ENCODE data around the gene CD164L2.
"Not testable (repeated sequence)": the region's sequence is repeated elsewhere in the genome, so short reads cannot be mapped to it uniquely, and the experiment has no call there.

The CD164L2 gene

GRCh38 chr1:27414091-27414490, 31.0 kb upstream of the CD164L2 start:
- Histone ChIP-seq H3K9me3 (ENCODE audit: low read length) (no peaks in the 10 kb centered on the region), H3K36me3 (ENCODE audit: insufficient read depth, low read length) (peaks cover 88% of the 10 kb centered on the region), H3K4me3 (ENCODE audit: low read length) (no peak overlapping the region), H3K4me1 (ENCODE audit: insufficient read depth, low read length) (peaks cover 3% of the 10 kb centered on the region), H2AFZ (ENCODE audit: low read depth, low read length) (no peak overlapping the region), H3K27me3 (ENCODE audit: insufficient read depth, low read length) (no peaks in the 10 kb centered on the region)

GRCh38 chr1:27413004-27413403, 29.9 kb upstream of the CD164L2 start:
- Histone ChIP-seq H2AFZ (ENCODE audit: low read depth, low read length) (no peak overlapping the region), H3K27me3 (ENCODE audit: insufficient read depth, low read length) (no peaks in the 10 kb centered on the region), H3K9me3 (ENCODE audit: low read length) (no peaks in the 10 kb centered on the region), H3K36me3 (ENCODE audit: insufficient read depth, low read length) (peaks cover 91% of the 10 kb centered on the region), H3K4me3 (ENCODE audit: low read length) (no peak overlapping the region), H3K4me1 (ENCODE audit: insufficient read depth, low read length) (no peaks in the 10 kb centered on the region)

GRCh38 chr1:27412502-27412901, 29.4 kb upstream of the CD164L2 start:
- H3K4me1 ChIP-seq (ENCODE audit: insufficient read depth, low read length), result no peaks in the 10 kb centered on the region
- H3K36me3 ChIP-seq (ENCODE audit: insufficient read depth, low read length), result peaks cover 90% of the 10 kb centered on the region
- no peak overlapping the region for H2AFZ ChIP-seq (ENCODE audit: low read depth, low read length)
- H3K9me3 ChIP-seq (ENCODE audit: low read length), result no peaks in the 10 kb centered on the region
- H3K4me3 ChIP-seq (ENCODE audit: low read length), result no peak overlapping the region
- H3K27me3 ChIP-seq (ENCODE audit: insufficient read depth, low read length), result no peaks in the 10 kb centered on the region

GRCh38 chr1:27410709-27411108, 27.6 kb upstream of the CD164L2 start:
- Histone ChIP-seq H3K36me3 (ENCODE audit: insufficient read depth, low read length) (peaks cover 83% of the 10 kb centered on the region), H3K27me3 (ENCODE audit: insufficient read depth, low read length) (no peaks in the 10 kb centered on the region), H3K9me3 (ENCODE audit: low read length) (no peaks in the 10 kb centered on the region), H2AFZ (ENCODE audit: low read depth, low read length) (no peak overlapping the region), H3K4me3 (ENCODE audit: low read length) (no peak overlapping the region), H3K4me1 (ENCODE audit: insufficient read depth, low read length) (peaks cover 9% of the 10 kb centered on the region)

- Histone ChIP-seq H3K4me3 (ENCODE audit: low read length) (no peak overlapping the region), H3K9me3 (ENCODE audit: low read length) (no peaks in the 10 kb centered on the region), H2AFZ (ENCODE audit: low read depth, low read length) (no peak overlapping the region), H3K4me1 (ENCODE audit: insufficient read depth, low read length) (peaks cover 9% of the 10 kb centered on the region), H3K27me3 (ENCODE audit: insufficient read depth, low read length) (no peaks in the 10 kb centered on the region), H3K36me3 (ENCODE audit: insufficient read depth, low read length) (peaks cover 76% of the 10 kb centered on the region)
Observed at GRCh38 chr1:27409669-27410068, 26.5 kb upstream of the CD164L2 start.

GRCh38 chr1:27408151-27408550, 25.0 kb upstream of the CD164L2 start:
- Histone ChIP-seq H3K4me1 (ENCODE audit: insufficient read depth, low read length) (peaks cover 9% of the 10 kb centered on the region), H3K4me3 (ENCODE audit: low read length) (no peak overlapping the region), H3K27me3 (ENCODE audit: insufficient read depth, low read length) (no peaks in the 10 kb centered on the region), H3K9me3 (ENCODE audit: low read length) (no peaks in the 10 kb centered on the region), H2AFZ (ENCODE audit: low read depth, low read length) (no peak overlapping the region), H3K36me3 (ENCODE audit: insufficient read depth, low read length) (peaks cover 60% of the 10 kb centered on the region)

- H3K4me3 ChIP-seq (ENCODE audit: low read length); H3K9me3 ChIP-seq (ENCODE audit: low read length); H2AFZ ChIP-seq (ENCODE audit: low read depth, low read length); H3K27me3 ChIP-seq (ENCODE audit: insufficient read depth, low read length); H3K4me1 ChIP-seq (ENCODE audit: insufficient read depth, low read length): not testable (repeated sequence)
- peaks cover 47% of the 10 kb centered on the region for H3K36me3 ChIP-seq (ENCODE audit: insufficient read depth, low read length)
Observed at GRCh38 chr1:27406791-27407190, 23.7 kb upstream of the CD164L2 start.

GRCh38 chr1:27406362-27406680, 23.2 kb upstream of the CD164L2 start:
- Histone ChIP-seq H3K4me1 (ENCODE audit: insufficient read depth, low read length) (peaks cover 9% of the 10 kb centered on the region), H2AFZ (ENCODE audit: low read depth, low read length) (no peak overlapping the region), H3K27me3 (ENCODE audit: insufficient read depth, low read length) (no peaks in the 10 kb centered on the region), H3K9me3 (ENCODE audit: low read length) (no peaks in the 10 kb centered on the region), H3K4me3 (ENCODE audit: low read length) (no peak overlapping the region), H3K36me3 (ENCODE audit: insufficient read depth, low read length) (peaks cover 45% of the 10 kb centered on the region)

- H3K4me1 ChIP-seq (ENCODE audit: insufficient read depth, low read length), result not testable (repeated sequence)
- H3K36me3 ChIP-seq (ENCODE audit: insufficient read depth, low read length), result peaks cover 40% of the 10 kb centered on the region
Observed at GRCh38 chr1:27405598-27406361, 22.6 kb upstream of the CD164L2 start.

GRCh38 chr1:27405074-27405473, 21.9 kb upstream of the CD164L2 start:
- Histone ChIP-seq H3K4me3 (ENCODE audit: low read length) (no peak overlapping the region), H2AFZ (ENCODE audit: low read depth, low read length) (no peak overlapping the region), H3K36me3 (ENCODE audit: insufficient read depth, low read length) (peaks cover 33% of the 10 kb centered on the region), H3K9me3 (ENCODE audit: low read length) (no peaks in the 10 kb centered on the region), H3K27me3 (ENCODE audit: insufficient read depth, low read length) (no peaks in the 10 kb centered on the region), H3K4me1 (ENCODE audit: insufficient read depth, low read length) (peaks cover 12% of the 10 kb centered on the region)

More at GRCh38 chr1:27405598-27406361, 22.6 kb upstream of the CD164L2 start:
- not testable (repeated sequence) for H3K4me3 ChIP-seq (ENCODE audit: low read length); H2AFZ ChIP-seq (ENCODE audit: low read depth, low read length); H3K27me3 ChIP-seq (ENCODE audit: insufficient read depth, low read length); H3K9me3 ChIP-seq (ENCODE audit: low read length)

GRCh38 chr1:27403931-27404330, 20.8 kb upstream of the CD164L2 start:
- H3K9me3 ChIP-seq (ENCODE audit: low read length), result no peaks in the 10 kb centered on the region
- H3K4me1 ChIP-seq (ENCODE audit: insufficient read depth, low read length), result peaks cover 21% of the 10 kb centered on the region
- no peaks in the 10 kb centered on the region for H3K27me3 ChIP-seq (ENCODE audit: insufficient read depth, low read length)
- peaks cover 24% of the 10 kb centered on the region for H3K36me3 ChIP-seq (ENCODE audit: insufficient read depth, low read length)
- no peak overlapping the region for H2AFZ ChIP-seq (ENCODE audit: low read depth, low read length)
- no peak overlapping the region for H3K4me3 ChIP-seq (ENCODE audit: low read length)

GRCh38 chr1:27403065-27403726, 20.1 kb upstream of the CD164L2 start:
- no peaks in the 10 kb centered on the region for H3K27me3 ChIP-seq (ENCODE audit: insufficient read depth, low read length)
- no peaks in the 10 kb centered on the region for H3K9me3 ChIP-seq (ENCODE audit: low read length)
- no peak overlapping the region for H2AFZ ChIP-seq (ENCODE audit: low read depth, low read length)
- H3K4me1 ChIP-seq (ENCODE audit: insufficient read depth, low read length), result peaks cover 26% of the 10 kb centered on the region
- no peak overlapping the region for H3K4me3 ChIP-seq (ENCODE audit: low read length)
- peaks cover 17% of the 10 kb centered on the region for H3K36me3 ChIP-seq (ENCODE audit: insufficient read depth, low read length)

GRCh38 chr1:27402349-27402754, 19.2 kb upstream of the CD164L2 start:
- no peak overlapping the region for H2AFZ ChIP-seq (ENCODE audit: low read depth, low read length)
- peaks cover 10% of the 10 kb centered on the region for H3K36me3 ChIP-seq (ENCODE audit: insufficient read depth, low read length)
- H3K9me3 ChIP-seq (ENCODE audit: low read length), result no peaks in the 10 kb centered on the region
- H3K4me1 ChIP-seq (ENCODE audit: insufficient read depth, low read length), result peaks cover 29% of the 10 kb centered on the region
- no peak overlapping the region for H3K4me3 ChIP-seq (ENCODE audit: low read length)
- H3K27me3 ChIP-seq (ENCODE audit: insufficient read depth, low read length), result no peaks in the 10 kb centered on the region

- peaks cover 20% of the 10 kb centered on the region for H3K4me1 ChIP-seq (ENCODE audit: insufficient read depth, low read length)
- H3K36me3 ChIP-seq (ENCODE audit: insufficient read depth, low read length), result no peaks in the 10 kb centered on the region
Observed at GRCh38 chr1:27400963-27401341, 17.8 kb upstream of the CD164L2 start.

More at GRCh38 chr1:27400963-27401341, 17.8 kb upstream of the CD164L2 start:
- Histone ChIP-seq H3K4me3 (ENCODE audit: low read length) (no peak overlapping the region), H2AFZ (ENCODE audit: low read depth, low read length) (no peak overlapping the region), H3K9me3 (ENCODE audit: low read length) (no peaks in the 10 kb centered on the region), H3K27me3 (ENCODE audit: insufficient read depth, low read length) (no peaks in the 10 kb centered on the region)
